ENCODE measurements around the gene GNB5.

Gene GNB5

DNA sequence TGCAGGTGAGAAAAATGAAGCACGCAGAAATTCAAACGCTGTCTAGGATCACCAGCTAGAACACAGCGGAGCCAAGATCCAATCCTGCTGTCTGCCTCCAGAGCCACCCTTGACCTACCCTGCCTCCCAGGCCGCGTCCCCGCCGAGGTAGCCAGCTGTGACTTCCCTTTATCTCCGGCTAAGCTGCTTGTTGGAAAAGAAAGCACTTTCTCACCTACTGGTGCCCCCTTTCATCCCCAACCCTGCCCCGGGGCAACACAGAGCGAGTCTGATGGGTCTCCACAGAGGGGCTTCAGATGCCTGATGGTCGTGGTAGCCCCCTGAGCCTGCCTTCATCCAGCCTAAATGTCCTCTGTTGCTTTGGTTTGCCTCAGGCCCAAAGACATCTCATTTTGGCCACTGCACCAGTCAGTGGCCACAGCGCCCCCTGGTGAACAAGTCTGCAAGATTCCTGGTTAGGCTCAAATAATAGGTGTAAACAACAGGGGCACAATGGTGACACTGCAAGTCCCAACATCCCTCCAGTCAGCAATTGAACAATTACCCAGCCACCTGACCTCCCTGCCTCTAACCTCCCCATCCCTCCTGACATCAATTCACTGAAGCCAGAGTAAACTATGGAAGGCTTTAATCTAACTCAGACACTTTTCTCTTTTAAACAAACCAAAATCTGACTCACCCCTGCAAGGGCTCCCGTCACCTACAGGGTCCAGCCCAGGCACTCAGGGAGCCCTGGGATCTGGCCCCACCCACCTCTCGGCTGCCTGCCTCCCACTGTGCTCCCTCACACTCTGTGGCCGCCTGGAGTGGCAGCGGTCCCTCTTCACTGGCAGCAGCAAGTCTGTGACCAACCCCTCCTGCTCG is 51.4 kb downstream of the GNB5 start:
- peak; percentile 17 for DNase-seq

DNA sequence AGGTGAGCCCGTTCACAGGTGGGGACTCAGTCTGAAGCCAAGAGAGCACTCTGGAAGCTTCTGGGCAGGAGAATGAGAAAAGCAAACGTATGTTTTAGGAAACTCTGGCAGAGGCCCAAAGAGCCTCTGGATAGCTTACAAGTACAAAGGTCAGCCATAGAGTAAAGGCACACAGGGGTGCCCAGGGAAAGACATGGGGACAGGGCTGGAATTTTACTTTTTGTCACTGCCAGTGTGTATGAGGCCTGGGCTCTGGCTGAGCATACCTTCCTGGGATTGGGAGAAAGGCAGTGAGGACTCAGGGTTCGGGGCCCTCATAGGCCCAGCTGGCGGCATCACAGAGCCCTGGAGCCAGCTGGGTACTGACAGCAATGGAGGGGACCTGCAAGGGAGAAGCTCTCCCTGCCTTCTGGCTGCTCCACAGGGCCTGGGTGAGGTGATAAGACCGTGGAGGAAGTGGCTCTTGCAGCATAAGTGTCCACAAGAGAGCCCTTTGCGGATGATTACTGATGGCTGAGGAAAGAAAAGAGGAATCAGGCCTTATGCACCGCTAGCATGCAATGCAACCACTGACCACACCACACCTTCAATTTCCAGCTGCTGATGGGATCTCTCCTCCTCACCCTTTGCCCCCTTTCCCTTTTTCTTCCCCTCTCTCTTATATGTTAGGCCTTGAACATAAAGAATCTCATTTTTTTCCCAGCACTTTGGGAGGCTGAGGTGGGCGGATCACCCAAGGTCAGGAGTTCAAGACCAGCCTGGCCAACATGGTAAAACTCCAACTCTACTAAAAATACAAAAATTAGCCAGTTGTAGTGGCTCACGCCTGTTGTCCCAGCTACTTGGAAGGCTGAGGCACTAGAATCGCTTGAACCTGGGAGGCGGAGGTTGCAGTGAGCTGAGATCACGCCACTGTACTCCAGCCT is 53.5 kb downstream of the GNB5 start:
- DNase-seq = no peak

DNA sequence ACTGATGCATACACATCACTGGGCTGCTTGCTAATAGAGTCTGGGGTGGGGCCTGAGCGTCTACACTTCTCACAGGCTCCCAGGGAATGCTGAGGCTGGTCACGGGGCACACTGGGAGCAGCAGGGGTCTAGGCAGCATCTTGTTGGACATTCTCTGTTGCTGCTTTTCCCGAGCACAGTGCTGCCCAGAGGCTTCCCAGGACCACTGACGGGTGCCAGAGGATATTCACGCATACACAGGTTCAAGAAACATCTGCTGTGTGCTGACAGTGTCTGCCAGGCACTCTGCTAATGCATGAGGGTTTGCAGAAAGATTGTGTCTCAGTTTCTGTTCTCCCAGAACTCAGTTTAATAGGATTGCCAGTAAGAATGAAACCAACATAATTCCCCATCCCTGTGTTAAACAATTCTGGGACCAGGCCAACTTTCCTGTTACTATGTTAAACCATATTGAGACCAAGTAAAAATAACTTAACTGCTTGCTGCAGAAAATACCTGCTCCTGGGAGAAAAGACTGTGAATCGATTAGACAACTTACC is 54.7 kb downstream of the GNB5 start:
- DNase-seq = no peak

DNA sequence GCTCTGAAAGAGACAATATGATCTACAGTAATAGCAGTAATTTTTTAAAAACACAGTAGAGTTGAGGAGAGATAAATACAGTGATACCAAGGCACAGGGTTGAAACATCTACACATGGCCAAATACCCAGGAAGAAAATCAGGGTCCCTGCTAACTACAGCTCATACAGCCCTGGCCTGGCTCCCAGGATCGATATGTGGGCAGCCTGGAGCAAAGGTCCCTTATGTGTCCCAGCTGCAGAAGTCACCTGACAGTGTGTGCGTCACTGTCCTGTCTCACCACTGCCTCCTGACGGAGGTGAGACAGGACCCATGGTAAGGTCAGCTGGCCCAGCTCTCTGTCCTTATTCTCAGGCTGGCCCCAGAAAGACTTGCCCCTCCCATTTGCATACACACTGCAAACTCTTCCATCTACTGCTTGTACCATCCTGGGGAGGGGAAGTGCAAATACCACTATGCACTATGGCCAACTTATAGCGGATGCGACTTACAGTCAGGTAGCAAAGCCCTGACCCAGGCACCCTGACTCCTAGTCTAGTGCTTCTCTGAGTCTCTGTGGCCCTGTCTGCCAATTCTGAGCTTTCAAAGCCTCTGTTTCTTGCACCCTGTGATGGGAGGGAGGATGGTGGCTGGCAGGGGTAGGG is 56.6 kb downstream of the GNB5 start:
- no peak for DNase-seq

DNA sequence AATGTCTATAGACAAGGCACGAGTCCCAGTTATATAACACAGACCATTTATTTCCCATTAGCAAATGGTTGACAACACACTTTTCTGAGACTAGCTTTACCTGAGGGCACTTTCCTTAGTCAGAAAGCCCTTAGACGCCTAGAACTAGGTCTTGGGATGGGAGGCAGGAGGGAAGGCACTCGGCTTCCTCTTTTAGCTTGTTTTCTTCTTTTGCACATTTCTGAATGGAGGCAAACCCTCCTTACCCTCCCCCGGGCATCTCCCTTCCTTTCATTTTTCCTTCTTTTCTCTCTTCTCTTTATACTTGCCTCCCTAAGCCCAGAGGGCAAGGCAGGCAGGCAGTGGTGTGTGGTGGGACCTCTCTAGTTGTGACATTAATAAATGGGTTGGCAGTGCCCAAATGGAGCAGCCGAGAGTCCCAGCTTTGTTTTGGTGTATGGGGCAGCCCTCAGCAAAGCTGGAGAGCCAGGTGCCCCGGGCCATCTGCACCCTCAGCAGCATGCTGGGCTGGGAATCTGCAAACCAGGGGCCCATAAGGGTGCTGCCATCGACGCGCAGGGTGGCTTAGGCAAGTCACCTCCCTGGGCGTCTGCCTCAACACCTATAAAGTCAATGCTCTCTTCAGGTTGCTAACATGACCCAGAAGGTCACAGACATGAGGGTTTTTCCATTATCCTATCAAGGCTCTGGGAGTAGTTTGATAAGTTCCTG is 57.5 kb downstream of the GNB5 start:
- no peak for DNase-seq

DNA sequence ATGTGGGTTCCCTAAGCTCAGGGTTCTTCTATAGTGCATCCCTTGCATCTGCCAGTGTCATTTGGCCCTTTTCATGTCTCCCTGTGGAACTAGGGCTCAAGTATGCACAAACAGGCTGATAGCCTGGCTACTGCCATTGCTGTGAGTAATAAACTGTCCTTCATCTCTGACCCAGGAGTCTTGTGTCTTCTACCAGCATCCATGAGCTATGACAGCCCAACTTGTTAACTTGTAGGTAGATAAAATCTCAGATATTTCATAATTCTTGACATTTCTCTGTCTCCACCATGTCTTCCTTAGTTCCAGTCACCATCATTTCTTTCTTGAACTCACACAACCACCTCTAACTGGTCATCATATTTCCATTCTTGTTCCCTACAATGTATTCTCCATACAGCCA is 59.1 kb downstream of the GNB5 start:
- DNase-seq = no peak

DNA sequence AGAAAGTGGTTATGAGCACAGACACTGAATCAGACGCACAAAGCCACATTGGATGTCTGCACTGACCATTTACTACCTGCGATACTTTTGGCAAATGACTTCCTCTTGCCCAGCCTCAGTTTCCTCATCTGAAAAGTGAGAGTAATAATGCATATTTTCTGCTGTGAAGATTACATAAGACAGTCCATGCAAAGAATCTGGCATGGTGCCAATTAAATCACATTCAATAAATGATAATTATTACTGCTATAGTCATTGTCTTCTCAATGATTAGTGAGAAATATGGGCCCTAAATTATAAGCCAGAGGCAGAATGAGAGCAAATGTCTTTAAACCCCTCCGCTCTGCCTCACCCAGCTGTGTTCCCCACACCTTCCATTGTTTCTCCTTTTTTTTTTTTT is 62.6 kb downstream of the GNB5 start:
- DNase-seq = no peak

DNA sequence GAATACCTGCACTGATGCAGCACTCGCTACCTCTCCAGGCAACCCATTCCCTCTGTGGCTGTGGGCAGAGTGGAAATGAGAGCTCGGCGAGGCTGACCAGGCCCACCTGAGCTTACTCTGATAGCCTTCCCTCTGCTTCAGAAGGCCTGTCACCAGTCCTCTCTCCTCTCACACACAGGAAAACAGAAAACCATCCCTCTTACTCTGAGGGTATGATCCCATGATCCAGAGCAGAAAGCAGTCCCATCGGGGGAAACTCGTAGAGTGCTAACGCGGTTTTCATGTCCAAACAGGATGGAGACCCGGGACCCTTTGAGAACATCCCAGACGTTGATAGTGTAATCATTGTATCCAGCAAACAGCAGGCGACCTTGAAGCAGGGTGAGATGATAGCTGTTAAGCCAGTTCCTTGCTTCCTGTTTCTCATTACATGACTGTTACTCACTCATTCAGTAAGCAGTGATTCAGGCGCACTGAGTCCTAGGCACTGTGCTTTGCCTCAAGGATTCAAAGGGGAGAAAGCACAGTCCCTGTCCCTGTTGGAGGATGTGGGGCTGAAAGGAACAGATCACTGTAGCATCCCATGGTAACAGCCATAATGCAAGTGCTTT is 66.8 kb downstream of the GNB5 start:
- DNase-seq = no peak

DNA sequence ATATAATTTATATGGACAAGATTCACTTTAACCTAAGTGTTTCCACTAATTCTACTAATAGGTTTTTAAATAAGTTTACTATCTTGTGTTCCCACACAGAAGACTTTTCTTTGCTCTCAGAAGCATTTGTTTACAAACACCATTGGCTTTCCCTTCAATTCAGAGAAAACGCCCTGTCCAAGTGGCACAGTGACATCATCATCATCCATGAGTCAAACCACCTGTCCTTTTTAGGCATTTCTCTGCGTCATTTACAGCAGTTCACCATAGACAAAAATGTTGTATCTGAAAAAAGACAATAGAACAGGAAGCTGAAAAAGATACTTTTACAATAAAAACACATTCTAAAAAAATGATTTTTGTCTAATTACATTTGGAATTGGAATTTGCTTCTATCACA is 69.3 kb downstream of the GNB5 start:
- no peak for DNase-seq

DNA sequence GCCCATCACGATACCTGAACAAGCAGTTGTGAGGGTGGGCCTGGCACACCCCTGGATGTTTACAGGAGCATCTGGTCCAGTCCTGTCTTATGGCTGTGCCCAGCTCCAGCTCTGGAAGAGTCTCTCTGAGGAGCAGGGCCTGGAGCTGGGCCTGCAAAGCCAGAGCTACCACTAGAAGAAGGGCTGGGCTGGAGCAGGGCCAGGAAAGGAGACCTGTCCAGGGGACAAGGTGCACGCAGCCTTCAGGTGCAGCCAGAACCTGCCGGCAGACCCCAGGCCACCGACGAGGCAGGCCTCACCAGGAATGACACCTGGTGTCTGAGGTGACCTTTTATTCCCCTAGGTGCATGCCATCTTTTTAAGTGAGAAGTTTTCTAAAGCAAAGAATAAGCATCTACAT is 70.2 kb downstream of the GNB5 start:
- no peak for DNase-seq

DNA sequence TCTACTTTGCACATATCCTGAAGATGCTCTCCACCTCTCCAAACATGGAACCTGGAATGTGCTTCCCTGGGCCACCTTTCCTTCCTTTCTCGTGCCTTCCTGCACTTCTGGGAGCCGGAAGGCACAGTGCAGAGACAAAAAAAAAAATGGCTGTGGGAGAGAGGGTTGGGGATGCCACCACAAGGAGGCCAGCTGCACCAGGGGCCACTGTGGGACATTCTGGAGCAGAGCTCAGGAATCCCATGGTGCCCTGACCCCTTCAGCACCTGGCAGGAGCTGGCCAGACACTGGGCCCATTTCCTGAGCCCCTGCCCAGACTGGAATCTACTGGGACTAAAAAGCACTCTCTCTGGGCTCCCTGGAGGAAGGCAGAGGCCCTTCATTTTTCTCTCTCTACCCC is 70.7 kb downstream of the GNB5 start:
- no peak for DNase-seq

DNA sequence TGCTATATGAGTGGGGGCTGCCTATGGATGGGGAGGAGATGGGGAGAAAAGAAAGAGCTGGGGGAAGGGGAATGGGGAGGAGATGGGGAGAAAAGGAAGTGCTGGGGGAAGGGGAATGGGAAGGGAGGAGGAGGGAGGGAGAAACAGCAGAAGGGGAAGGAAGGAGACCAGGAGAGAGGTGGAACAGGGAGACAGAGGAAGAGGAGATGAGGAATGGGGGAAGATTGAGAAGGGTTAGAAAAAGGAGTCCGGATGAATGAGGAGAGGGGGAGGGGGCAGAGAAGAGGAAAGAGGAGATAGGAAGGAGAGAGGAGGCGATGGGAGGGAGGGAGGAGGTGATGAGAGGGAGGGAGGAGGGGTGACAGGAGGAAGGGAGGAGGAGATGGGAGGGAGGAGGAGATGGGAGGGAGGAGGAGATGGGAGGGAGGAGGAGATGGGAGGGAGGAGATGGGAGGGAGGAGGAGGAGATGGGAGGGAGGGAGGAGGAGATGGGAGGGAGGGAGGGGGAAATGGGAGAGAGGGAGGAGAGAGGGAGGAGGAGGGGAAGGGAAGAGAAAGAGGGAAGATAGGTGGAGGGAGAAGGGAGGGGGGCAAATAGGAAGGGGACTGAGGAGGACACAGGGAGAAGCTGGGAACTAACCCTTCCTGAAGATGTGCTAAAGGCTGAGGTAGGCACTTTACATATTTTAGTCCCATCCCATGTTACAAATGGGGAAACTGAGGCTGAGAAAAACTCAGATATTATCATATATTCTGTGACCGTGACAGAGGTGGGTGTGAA is 72.0 kb downstream of the GNB5 start:
- no peak for DNase-seq

DNA sequence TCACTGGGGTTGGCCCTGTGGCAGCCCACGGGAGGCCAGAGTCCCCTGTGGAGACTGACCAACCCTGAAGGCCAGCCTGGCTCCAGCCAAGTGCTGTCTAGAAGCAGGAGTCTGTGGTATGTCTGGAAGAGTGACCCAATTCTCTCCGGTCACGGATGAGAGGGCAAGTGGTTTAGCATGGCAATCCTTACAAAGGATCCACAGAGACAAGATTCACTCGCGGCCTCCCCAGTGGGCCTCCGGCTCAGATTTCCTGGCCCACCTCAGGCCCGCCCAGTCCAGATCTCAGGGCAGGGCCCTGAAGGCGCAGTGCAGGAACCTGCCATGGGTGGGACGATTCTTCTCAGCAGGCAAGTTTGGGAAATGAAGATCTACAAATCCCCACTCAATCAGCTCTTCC is 73.6 kb downstream of the GNB5 start:
- no peak for DNase-seq

DNA sequence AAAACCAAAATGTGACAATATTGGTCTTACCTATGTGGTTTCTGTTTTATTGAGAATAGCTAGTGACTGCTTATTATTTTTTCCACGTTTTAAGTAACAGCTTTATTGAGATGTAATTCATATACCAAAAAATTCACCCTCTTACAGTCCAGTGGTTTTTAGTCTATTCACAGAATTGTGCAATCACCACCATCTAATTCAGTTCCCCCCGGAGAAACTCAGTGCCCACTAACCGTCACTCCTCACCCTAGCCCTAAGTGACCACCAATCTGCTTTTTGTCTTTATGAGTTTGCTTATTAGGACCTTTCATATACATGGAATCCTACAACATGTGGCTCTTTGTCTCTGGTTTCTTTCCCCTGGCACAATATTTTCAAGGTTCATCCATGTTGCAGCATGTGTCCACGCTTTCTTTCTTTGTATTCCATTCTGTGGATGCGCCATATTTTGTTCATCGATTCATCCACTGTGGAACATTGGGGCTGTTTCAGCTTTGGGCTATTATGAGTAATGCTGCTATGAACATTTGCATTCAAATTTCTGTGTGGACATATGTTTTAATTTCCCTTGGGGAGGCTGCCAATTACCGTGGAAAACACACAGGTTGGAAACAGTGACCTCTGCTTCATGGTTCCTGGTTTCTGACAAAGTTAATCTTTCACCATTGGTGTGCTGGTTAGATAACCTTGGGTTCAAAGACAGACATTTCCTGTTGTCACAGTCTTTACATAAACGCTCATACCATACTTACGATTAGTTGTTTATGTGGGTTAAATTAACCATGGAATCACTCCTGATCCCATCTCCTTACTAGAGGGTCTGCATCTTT is 75.4 kb downstream of the GNB5 start:
- no peak for DNase-seq

DNA sequence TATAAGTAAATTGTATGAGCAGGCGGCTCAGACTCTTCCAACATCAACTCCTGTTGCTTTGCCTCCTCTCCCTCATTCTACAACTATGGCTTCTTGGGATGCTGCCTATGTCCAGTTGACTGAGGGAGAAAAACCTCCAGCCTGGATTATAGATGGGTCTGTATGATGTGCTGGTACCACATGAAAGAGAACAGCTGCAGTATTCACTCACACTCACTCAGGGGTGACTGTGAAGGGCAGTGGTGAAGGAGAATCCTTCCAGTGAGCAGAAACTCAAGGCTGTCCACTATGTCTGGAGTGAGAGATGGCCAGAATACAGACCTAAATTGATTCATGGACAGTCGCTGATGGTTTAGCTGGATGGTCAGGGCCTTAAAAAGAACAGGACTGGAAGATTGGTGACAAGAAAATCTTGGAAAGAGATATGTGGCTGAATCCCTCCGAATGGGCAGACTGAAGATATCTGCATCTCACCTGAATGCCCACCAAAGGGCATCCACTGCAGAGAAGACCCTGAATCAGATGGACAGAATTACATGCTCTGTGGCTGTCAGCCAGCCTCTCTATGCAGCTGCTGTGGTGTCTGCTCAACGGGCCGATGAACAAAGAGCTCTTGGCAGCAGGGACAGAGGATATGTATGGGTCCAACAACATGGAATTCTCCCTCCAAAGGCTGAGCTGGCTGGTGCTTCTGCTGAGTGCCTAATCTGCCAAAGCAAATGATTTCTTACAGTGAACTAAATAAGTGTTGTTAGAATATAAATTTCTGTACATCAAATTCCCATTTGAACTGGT is 76.7 kb downstream of the GNB5 start:
- DNase-seq = no peak

DNA sequence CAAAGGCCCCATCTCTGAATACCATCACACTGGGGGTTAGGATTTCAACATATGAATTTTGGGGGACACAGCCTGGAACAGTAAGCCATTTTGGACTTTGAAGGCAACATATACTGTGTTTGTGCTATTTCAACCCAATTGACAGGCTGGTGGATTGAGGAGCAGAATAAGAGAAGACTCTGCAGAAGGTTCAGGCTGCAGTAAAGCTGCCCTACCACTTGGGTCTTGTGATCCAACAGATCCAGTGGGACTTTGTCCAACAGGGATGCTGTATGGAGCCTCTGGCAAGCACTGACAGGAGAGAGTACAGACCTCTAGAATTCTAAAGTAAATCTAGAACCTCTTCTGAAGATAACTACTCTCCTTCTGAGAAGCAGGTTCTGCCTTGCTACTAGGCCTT is 77.5 kb downstream of the GNB5 start:
- no peak for DNase-seq

DNA sequence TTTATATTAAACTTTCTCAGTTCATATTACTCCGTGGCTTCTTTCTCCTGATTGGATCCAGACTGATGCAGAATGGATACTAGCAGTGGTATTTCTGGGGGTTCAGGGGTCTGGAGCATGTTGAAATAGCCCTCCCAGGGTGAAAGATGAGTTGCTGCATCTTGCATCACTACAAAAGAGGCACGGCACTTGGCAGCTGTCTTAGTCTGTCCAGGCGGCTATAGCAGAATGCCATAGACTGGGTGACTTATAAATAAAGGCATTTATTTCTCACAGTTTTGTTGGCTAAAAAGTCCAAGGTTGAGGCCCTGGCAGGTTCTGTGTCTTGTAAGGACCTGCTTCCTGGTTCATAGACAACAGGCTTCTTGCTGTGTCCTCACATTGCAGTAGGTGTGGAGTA is 78.0 kb downstream of the GNB5 start:
- DNase-seq = no peak

DNA sequence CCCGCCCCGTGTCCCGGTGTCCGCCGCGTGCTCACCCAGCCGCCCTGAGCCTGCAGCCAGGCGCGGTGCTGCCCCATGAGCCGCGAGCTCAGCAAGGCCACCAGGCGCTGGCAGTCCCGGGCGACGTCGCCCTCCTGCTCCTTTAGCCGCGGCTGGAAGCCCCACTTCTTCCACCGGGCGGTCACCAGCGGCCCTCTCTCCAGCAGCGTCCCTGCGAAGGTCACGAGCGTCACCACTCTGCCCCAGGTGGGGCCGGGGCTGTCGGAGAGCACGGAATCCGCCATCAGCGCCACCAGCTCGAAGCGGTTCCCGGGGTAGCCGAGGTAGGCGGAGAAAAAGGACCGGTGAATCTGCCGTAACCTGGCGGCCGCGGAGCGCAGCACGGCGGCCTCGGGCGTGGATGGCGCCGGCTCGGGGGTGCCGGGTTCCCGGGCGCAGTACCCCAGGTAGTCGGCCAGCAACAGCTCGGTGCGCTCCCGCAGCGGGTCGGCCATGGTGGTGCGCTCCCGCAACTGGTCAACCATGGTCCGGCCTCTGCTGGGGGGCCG is 78.9 kb downstream of the GNB5 start:
- no peak for DNase-seq

DNA sequence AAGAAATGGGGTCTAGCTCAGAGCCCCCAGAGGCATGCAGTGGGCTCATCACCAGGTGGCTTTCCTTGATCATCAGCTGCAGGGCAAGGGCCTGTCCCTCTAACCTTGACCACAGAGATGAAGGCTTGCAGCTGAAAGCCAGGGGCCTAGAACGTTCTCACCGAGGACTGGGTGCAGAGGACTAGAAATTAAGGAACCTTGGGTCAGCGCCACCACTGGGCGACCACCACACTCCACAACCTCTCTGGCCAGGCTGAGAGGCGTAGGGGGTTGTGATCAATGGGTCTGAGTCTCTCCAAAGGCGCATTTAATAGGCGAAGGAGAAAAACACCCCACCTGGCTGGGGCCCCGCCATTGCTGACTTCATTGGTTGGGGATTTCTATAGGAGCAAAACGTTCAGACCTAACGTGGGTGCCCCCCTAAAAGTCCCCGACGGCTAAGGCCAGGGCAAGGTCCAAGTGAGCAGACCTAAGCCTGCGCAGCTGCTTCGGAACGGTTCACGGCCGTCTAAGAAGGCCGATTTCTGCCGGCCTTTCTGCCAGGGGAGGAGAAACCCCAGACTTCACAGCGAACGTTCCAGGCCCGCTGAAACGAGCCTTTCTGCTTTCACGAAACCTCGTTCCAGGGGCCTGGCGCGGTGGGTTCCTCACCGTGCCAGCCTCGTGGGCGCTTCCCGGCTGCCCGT is 79.5 kb downstream of the GNB5 start:
- no peak for DNase-seq

Measured in NCI-H1048 (cell line).